Stimulated activated naive CD8-positive, alpha-beta T cell treated with anti-CD3 and anti-CD28 coated beads, Interleukin-15, amount 100 ng/mL, for 72 hours (primary cell): ENCODE results near the gene BFSP2.
A peak's percentile ranks its signal among the peaks of the same experiment; 100 is the strongest.

Source experiments
- ATAC-seq: fragments of 150-1000 bp; cut with Tn5 transposase; 2 replicates; pipeline ENCODE4 v1.10.0; 2021; ENCODE audit warnings: mild to moderate bottlenecking, moderate library complexity
- DNase-seq, 2 donors: peaks; one replicate each; pipeline ENCODE4 v3.0.0; 2021 to 2022
- H3K27ac Mint-ChIP-seq, 2 donors: one replicate each; pipeline ENCODE4 v1.8.0; 2022; ENCODE audit warnings: mild to moderate bottlenecking in 2 of 2, mixed read lengths in 2 of 2, moderate library complexity in 2 of 2
- H3K27me3 Mint-ChIP-seq: one replicate; pipeline ENCODE4 v1.8.0; 2022; ENCODE audit warnings: mixed read lengths
- H3K4me1 Mint-ChIP-seq: one replicate; pipeline ENCODE4 v1.8.0; 2022; ENCODE audit warnings: mild to moderate bottlenecking, mixed read lengths
- H3K4me3 Mint-ChIP-seq, 2 donors: one replicate each; pipeline ENCODE4 v1.8.0; 2022; ENCODE audit warnings: mild to moderate bottlenecking in 2 of 2, mixed read lengths in 2 of 2, moderate library complexity in 1 of 2
- H3K9me3 Mint-ChIP-seq, 2 donors: one replicate each; pipeline ENCODE4 v1.8.0; 2022; ENCODE audit warnings: mixed read lengths in 2 of 2

BFSP2 gene

GRCh38 chr3:133394561-133395311 lies 5.1 kb upstream of the BFSP2 start:
- no peak for DNase-seq
- Mint-ChIP-seq H3K27ac (peak overlapping the region in 1 of 2 donors; percentile 30), H3K9me3 (peaks cover 0 to 5% of the 10 kb centered on the region in 2 donors), H3K4me1 (peaks cover 16% of the 10 kb centered on the region), H3K27me3 (no peaks in the 10 kb centered on the region), H3K4me3 (no peak overlapping the region)
- ATAC-seq = no peak

GRCh38 chr3:133396906-133397305 lies 3.0 kb upstream of the BFSP2 start:
- Mint-ChIP-seq H3K4me3 (no peak overlapping the region), H3K4me1 (peaks cover 16% of the 10 kb centered on the region), H3K27ac (no peak overlapping the region), H3K9me3 (peaks cover 0 to 5% of the 10 kb centered on the region in 2 donors), H3K27me3 (no peaks in the 10 kb centered on the region)
- no peak for ATAC-seq
- DNase-seq = no peak

- Mint-ChIP-seq H3K4me3 (no peak overlapping the region), H3K27me3 (no peaks in the 10 kb centered on the region), H3K9me3 (no peaks in the 10 kb centered on the region), H3K27ac (no peak overlapping the region), H3K4me1 (no peaks in the 10 kb centered on the region)
- ATAC-seq = no peak
- DNase-seq = no peak
Observed at GRCh38 chr3:133401374-133402135, 1.7 kb downstream of the BFSP2 start.

- DNase-seq (no peak), ATAC-seq (no peak)
- H3K4me1 Mint-ChIP-seq = no peaks in the 10 kb centered on the region
- H3K9me3 Mint-ChIP-seq = no peaks in the 10 kb centered on the region
- H3K4me3 Mint-ChIP-seq = no peak overlapping the region
- no peaks in the 10 kb centered on the region for H3K27me3 Mint-ChIP-seq
- peak overlapping the region in 1 of 2 donors; percentile 62 for H3K27ac Mint-ChIP-seq
Observed at GRCh38 chr3:133404920-133405319, 5.1 kb downstream of the BFSP2 start.

GRCh38 chr3:133408366-133408765 lies 8.5 kb downstream of the BFSP2 start:
- H3K9me3 Mint-ChIP-seq = no peaks in the 10 kb centered on the region
- ATAC-seq (no peak), DNase-seq (no peak)
- H3K27me3 Mint-ChIP-seq = no peaks in the 10 kb centered on the region
- peaks cover 6% of the 10 kb centered on the region for H3K4me1 Mint-ChIP-seq
- no peak overlapping the region for H3K4me3 Mint-ChIP-seq
- H3K27ac Mint-ChIP-seq = no peak overlapping the region

GRCh38 chr3:133408961-133409360 lies 9.1 kb downstream of the BFSP2 start:
- Mint-ChIP-seq H3K27me3 (no peaks in the 10 kb centered on the region), H3K4me1 (peaks cover 8% of the 10 kb centered on the region), H3K27ac (no peak overlapping the region), H3K9me3 (no peaks in the 10 kb centered on the region), H3K4me3 (no peak overlapping the region)
- DNase-seq (no peak), ATAC-seq (no peak)

GRCh38 chr3:133410191-133410892 lies 10.5 kb downstream of the BFSP2 start:
- DNase-seq (no peak), ATAC-seq (no peak)
- H3K4me3 Mint-ChIP-seq = no peak overlapping the region
- H3K4me1 Mint-ChIP-seq = peaks cover 8% of the 10 kb centered on the region
- H3K27me3 Mint-ChIP-seq = no peaks in the 10 kb centered on the region
- no peaks in the 10 kb centered on the region for H3K9me3 Mint-ChIP-seq
- H3K27ac Mint-ChIP-seq = no peak overlapping the region

- ATAC-seq = peak; percentile 31
- H3K27me3 Mint-ChIP-seq = no peaks in the 10 kb centered on the region
- H3K9me3 Mint-ChIP-seq = no peaks in the 10 kb centered on the region
- peaks cover 8% of the 10 kb centered on the region for H3K4me1 Mint-ChIP-seq
- no peak for DNase-seq
- no peak overlapping the region for H3K27ac Mint-ChIP-seq
- H3K4me3 Mint-ChIP-seq = no peak overlapping the region
Observed at GRCh38 chr3:133412183-133413132, 12.6 kb downstream of the BFSP2 start.

- peak overlapping the region in 1 of 2 donors; percentile 26 for H3K4me3 Mint-ChIP-seq
- DNase-seq = no peak
- H3K4me1 Mint-ChIP-seq = peaks cover 8% of the 10 kb centered on the region
- peak; percentile 33 for ATAC-seq
- H3K27ac Mint-ChIP-seq = peak overlapping the region in 1 of 2 donors; percentile 1
- no peaks in the 10 kb centered on the region for H3K27me3 Mint-ChIP-seq
- H3K9me3 Mint-ChIP-seq = no peaks in the 10 kb centered on the region
Observed at GRCh38 chr3:133413161-133414020, 13.5 kb downstream of the BFSP2 start.

- H3K9me3 Mint-ChIP-seq = no peaks in the 10 kb centered on the region
- H3K4me1 Mint-ChIP-seq = peaks cover 8% of the 10 kb centered on the region
- no peak overlapping the region for H3K27ac Mint-ChIP-seq
- H3K27me3 Mint-ChIP-seq = no peaks in the 10 kb centered on the region
- DNase-seq (no peak), ATAC-seq (peak; percentile 29)
- H3K4me3 Mint-ChIP-seq = peak overlapping the region in 1 of 2 donors; percentile 26
Observed at GRCh38 chr3:133414021-133414392, 14.2 kb downstream of the BFSP2 start.

GRCh38 chr3:133418361-133418760 lies 18.5 kb downstream of the BFSP2 start:
- ATAC-seq = no peak
- H3K27ac Mint-ChIP-seq = no peak overlapping the region

GRCh38 chr3:133419151-133419909 lies 19.5 kb downstream of the BFSP2 start:
- H3K4me3 Mint-ChIP-seq = no peak overlapping the region
- no peaks in the 10 kb centered on the region for H3K4me1 Mint-ChIP-seq
- no peaks in the 10 kb centered on the region for H3K9me3 Mint-ChIP-seq
- peak overlapping the region in 1 of 2 donors; percentile 33 for H3K27ac Mint-ChIP-seq
- no peaks in the 10 kb centered on the region for H3K27me3 Mint-ChIP-seq
- ATAC-seq (no peak), DNase-seq (no peak)

More at GRCh38 chr3:133418361-133418760, 18.5 kb downstream of the BFSP2 start:
- no peak overlapping the region for H3K4me3 Mint-ChIP-seq
- peaks cover 2% of the 10 kb centered on the region for H3K4me1 Mint-ChIP-seq
- no peaks in the 10 kb centered on the region for H3K27me3 Mint-ChIP-seq
- H3K9me3 Mint-ChIP-seq = no peaks in the 10 kb centered on the region
- DNase-seq = no peak

GRCh38 chr3:133424937-133425869 lies 25.3 kb downstream of the BFSP2 start:
- H3K27me3 Mint-ChIP-seq = no peaks in the 10 kb centered on the region
- H3K4me1 Mint-ChIP-seq = peaks cover 12% of the 10 kb centered on the region
- ATAC-seq (no peak), DNase-seq (no peak)
- H3K27ac Mint-ChIP-seq = peak overlapping the region in 1 of 2 donors; percentile 34
- no peak overlapping the region for H3K4me3 Mint-ChIP-seq
- H3K9me3 Mint-ChIP-seq = no peaks in the 10 kb centered on the region
